Sigmoid colon (tissue), 7 donors: ENCODE data around the gene MAPK12. TPM values are rescaled to one million over a fixed set of nuclear protein-coding genes. Genes with fewer than 3 reads are reported as not detected.

Source experiments
- DNase-seq: peaks from one replicate; pipeline ENCODE4 v3.0.0-alpha.2; 2019
- H3K27ac ChIP-seq, 4 donors: fragments of 200-600 bp; sonication (generic); one replicate each; pipeline ENCODE4 v1.5.1; 2016 to 2019; ENCODE audit warnings: mild to moderate bottlenecking in 1 of 4
- H3K27me3 ChIP-seq, 3 donors: fragments of 200-600 bp; sonication (generic); one replicate each; pipeline ENCODE4 v1.5.1; 2019; ENCODE audit warnings: mild to moderate bottlenecking in 1 of 3
- H3K36me3 ChIP-seq, 4 donors: fragments of 200-600 bp; sonication (generic); one replicate each; pipeline ENCODE4 v1.5.1; 2016 to 2019
- H3K4me1 ChIP-seq, 4 donors: fragments of 200-600 bp; sonication (generic); one replicate each; pipeline ENCODE4 v1.5.1; 2017 to 2019
- H3K4me3 ChIP-seq, 4 donors: fragments of 200-600 bp; sonication (generic); one replicate each; pipeline ENCODE4 v1.5.1; 2017 to 2019; ENCODE audit warnings: mild to moderate bottlenecking in 2 of 4, moderate library complexity in 1 of 4
- H3K9me3 ChIP-seq, 4 donors: fragments of 200-600 bp in 3 of 4; sonication (generic) in 3 of 4; one replicate each; pipeline versions ENCODE4 v1.5.1 to v1.6.1; 2013 to 2019
- CTCF ChIP-seq, 4 experiments: fragments of 450-650 bp in 3 of 4; fragments of 200-600 bp in 1 of 4; IDR thresholded peaks; one replicate each; pipeline ENCODE4 v1.5.1; 2016 to 2019; ENCODE audit warnings: antibody characterized with exemption in 4 of 4, mild to moderate bottlenecking in 3 of 4, moderate library complexity in 2 of 4
- EP300 ChIP-seq, 4 donors: sonication (generic); formaldehyde crosslinking; IDR thresholded peaks; one replicate each; pipeline ENCODE4 v1.6.1; 2017; ENCODE audit warnings: antibody characterized with exemption in 4 of 4
- POLR2A ChIP-seq, 2 donors: fragments of 450-650 bp; IDR thresholded peaks; one replicate each; pipeline ENCODE4 v1.6.1; 2016; ENCODE audit warnings: antibody characterized with exemption in 2 of 2, mild to moderate bottlenecking in 2 of 2, moderate library complexity in 2 of 2
- POLR2AphosphoS5 ChIP-seq, 4 donors: sonication (generic); formaldehyde crosslinking; IDR thresholded peaks; one replicate each; pipeline ENCODE4 v1.6.1; 2017; ENCODE audit warnings: antibody characterized with exemption in 4 of 4
- WGBS, 2 donors: extraction: QIAGEN DNeasy Blood & Tissue Kit; methylation state at CpG; one replicate each; pipeline ENCODE4 v1.1.7; 2013; 5-methylcytosine and 5-hydroxymethylcytosine counted together
- intact Hi-C: fragments of 100-400 bp; cut with DNase I; formaldehyde crosslinking; loops from one replicate; pipeline ENCODE4 v1.15.1; 2023
- polyA plus RNA-seq, 3 donors: library from polyadenylated mRNA; stranded (reverse); fragments of 200-250 nt; gene quantifications; one replicate each; pipeline ENCODE4 v1.2.3, GENCODE V29; 2013
- total RNA-seq, 4 donors: library from RNA; depleted of rRNA; stranded (reverse); fragments of >200 nt; gene quantifications; one replicate each; pipeline ENCODE4 v1.1.0, GENCODE V29; 2016
- donor health status: healthy with polysubstance abuse.
- donor health status: Bipolar disorder and iron deficiency.
- donor health status: healthy.

The MAPK12 gene
- total and polyA plus RNA-seq, 7 donors: 0.60 to 10.0 (median 3.9) TPM

DNA sequence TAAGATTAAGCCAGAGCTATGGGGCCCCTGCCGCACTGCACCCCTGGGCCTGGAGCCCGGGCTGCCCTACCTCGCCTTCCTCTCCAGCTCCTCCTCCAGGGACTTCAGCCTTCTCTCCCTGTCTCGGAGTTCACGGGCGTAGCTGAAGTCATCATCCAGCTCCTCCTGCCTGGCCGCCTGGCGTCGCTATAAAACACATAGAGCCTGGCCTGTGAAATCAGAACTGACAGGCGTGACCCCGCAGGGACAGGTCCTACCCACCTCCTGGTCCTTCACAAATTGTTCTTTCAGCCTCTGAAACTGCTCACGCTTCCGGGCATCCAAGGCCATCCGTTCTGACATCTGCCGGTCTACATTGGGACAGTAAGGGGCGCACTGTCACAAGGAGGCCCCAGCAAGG, 37.4 kb downstream of the MAPK12 start:
- no peak for TF ChIP-seq POLR2A (IDR thresholded peaks at IDR 0.05)
- intact Hi-C loops: no loop called here

GRCh38 chr22:50222508-50222907, 39.0 kb downstream of the MAPK12 start:
- intact Hi-C loops: no loop called here
- H3K9me3 ChIP-seq: no peaks in the 10 kb centered on the region
- DNase-seq: peak; percentile 59
- H3K4me1 ChIP-seq: peaks cover 0 to 14% (median 8%) of the 10 kb centered on the region in 4 donors
- no peak overlapping the region for H3K4me3 ChIP-seq
- H3K36me3 ChIP-seq: peaks cover 54 to 89% (median 77%) of the 10 kb centered on the region in 4 donors
- TF ChIP-seq EP300 (IDR thresholded peaks at IDR 0.05): no peak
- TF ChIP-seq CTCF (IDR thresholded peaks at IDR 0.05): no peak
- no peak overlapping the region for H3K27ac ChIP-seq
- H3K27me3 ChIP-seq: no peaks in the 10 kb centered on the region
- WGBS, 2 donors: 93 to 95% methylated on average over 8 of the region's 8 CpGs

More for the DNA sequence above, 37.4 kb downstream of the MAPK12 start:
- H3K4me3 ChIP-seq: no peak overlapping the region
- 93 to 95% methylated on average over 16 of the region's 16 CpGs for WGBS, 2 donors
- peaks cover 0 to 13% (median 8%) of the 10 kb centered on the region in 4 donors for H3K4me1 ChIP-seq
- no peaks in the 10 kb centered on the region for H3K9me3 ChIP-seq
- peaks cover 55 to 90% (median 70%) of the 10 kb centered on the region in 4 donors for H3K36me3 ChIP-seq
- H3K27ac ChIP-seq: no peak overlapping the region
- no peak for DNase-seq
- H3K27me3 ChIP-seq: no peaks in the 10 kb centered on the region

DNA sequence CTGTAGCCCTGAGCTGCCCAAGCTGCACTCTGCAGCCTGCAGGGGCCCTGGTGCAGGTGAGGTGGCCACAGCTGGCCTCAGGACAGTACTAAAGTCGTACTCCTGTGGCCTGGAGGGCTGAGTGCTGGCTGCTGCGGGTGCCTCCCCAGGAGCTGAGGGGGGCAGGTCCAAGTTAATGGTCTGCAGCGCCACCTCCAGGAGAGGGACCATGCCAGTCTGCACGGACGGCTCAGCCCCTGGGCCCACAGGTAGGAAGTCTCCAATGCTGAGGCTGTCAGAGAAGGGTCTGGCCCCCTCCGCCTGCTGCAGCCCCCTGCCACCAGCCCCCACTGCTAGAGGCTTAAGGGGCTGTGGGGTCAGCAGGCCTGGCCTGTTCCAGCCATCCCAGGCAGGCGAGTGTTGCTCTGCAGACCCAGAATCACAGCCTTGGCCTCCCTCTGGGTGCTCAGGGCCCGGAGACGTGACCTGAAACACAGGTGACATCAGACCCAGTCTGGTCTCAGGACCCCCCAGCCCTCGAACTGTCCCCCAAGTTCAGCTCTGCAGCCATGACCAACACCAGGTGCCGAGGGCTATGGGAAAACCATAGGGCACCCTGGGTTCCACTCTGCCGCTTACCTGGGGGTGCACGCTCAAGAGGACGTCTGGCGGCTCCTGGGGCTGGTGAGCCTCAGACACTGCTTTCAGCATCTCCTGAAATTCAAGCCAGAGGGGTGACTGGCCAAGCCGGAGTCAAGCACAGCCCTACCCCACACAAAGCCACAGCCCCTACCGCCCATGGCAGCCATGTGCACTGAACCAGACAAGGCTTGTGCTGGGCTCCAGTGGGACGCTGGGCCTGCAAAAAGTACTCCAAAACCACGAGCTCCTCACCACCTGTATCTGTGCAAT, 39.8 kb downstream of the MAPK12 start:
- H3K9me3 ChIP-seq: no peaks in the 10 kb centered on the region
- peaks cover 62 to 92% (median 84%) of the 10 kb centered on the region in 4 donors for H3K36me3 ChIP-seq
- intact Hi-C loops: no loop called here
- no peak overlapping the region for H3K27ac ChIP-seq
- TF ChIP-seq CTCF (IDR thresholded peaks at IDR 0.05) (no peak), POLR2AphosphoS5 (IDR thresholded peaks at IDR 0.05) (no peak), POLR2A (IDR thresholded peaks at IDR 0.05) (no peak), EP300 (IDR thresholded peaks at IDR 0.05) (no peak)
- 95% methylated on average over 19 of the region's 19 CpGs for WGBS, 2 donors
- no peak overlapping the region for H3K4me3 ChIP-seq
- peak; percentile 63 for DNase-seq
- no peaks in the 10 kb centered on the region for H3K27me3 ChIP-seq
- H3K4me1 ChIP-seq: peaks cover 0 to 14% (median 8%) of the 10 kb centered on the region in 4 donors

DNA sequence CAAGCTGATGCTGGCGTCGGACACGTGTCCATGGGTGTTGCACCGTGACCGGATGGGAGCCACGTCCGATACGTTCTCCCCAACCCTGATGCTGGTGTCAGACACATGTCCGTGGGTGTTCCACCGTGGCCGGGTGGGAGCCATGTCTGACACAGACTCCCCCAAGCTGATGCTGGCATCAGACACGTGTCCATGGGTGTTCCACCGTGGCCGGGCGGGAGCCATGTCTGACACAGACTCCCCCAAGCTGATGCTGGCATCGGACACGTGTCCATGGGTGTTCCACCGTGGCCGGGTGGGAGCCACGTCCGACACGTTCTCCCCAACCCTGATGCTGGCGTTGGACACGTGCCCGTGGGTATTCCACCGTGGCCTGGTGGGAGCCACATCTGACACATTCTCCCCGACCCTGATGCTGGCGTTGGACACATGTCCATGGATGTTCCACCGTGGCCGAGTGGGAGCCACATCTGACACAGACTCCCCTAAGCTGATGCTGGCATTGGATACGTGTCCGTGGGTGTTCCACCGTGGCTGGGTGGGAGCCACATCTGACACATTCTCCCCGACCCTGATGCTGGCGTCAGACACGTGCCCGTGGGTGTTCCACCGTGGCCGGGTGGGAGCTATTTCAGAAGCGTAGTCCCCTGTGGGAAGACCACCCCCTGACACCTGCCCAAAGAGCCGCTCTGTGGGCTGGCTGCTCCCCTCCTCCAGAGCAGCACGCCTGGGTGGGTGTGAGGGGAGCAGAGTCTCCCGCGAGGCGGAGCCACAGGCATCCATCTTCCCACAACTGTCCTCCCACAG, 40.7 kb downstream of the MAPK12 start:
- H3K36me3 ChIP-seq: peaks cover 67 to 92% (median 84%) of the 10 kb centered on the region in 4 donors

More for the DNA sequence above, 40.7 kb downstream of the MAPK12 start:
- Histone ChIP-seq H3K4me3 (no peak overlapping the region), H3K27me3 (no peaks in the 10 kb centered on the region), H3K9me3 (no peaks in the 10 kb centered on the region), H3K27ac (no peak overlapping the region), H3K4me1 (peaks cover 0 to 14% (median 8%) of the 10 kb centered on the region in 4 donors)
- 97% methylated on average over 45 of the region's 45 CpGs for WGBS, 2 donors
- DNase-seq: peak; percentile 68
- intact Hi-C loops: no loop called here
- TF ChIP-seq CTCF (IDR thresholded peaks at IDR 0.05): no peak
- TF ChIP-seq POLR2A (IDR thresholded peaks at IDR 0.05): no peak
- TF ChIP-seq EP300 (IDR thresholded peaks at IDR 0.05): no peak
- no peak for TF ChIP-seq POLR2AphosphoS5 (IDR thresholded peaks at IDR 0.05)
